PC-9 (cell line): Measurements from ENCODE around the gene ADAM19.

Experiments used
- EZH2 ChIP-seq: fragments of 200-600 bp; sonication (generic); IDR thresholded peaks from 2 replicates; pipeline ENCODE4 v1.8.0; 2017; ENCODE audit warnings: antibody characterized with exemption, low read depth
- TF ChIP-seq, protein P1 (sequence below): fragments of 200-600 bp; sonication (generic); conservative IDR thresholded peaks from 2 replicates; pipeline ENCODE4 v1.6.1; 2017; ENCODE audit warnings: mixed run types, antibody characterized with exemption, mild to moderate bottlenecking, moderate library complexity

DNA sequence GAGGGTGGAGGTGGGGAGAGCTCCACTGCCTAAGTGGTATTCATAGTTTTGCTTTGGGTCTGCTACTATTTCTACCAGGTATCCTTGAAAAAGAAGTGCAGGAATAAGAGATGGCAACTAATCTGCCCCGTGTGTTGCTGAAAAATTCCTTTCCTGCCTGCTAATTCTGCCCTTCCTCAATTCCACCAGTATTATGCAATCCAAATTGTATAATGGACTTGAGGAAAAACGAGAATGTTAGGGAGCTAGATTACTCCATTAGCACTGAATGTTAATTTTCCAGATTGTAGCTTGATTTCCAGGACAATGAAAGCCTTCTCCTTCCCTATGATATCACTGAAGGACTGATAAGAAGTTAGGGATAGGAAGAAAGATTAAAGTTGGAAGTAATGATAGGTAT lies 16.9 kb downstream of the ADAM19 start:
- TF ChIP-seq, protein P1, sequence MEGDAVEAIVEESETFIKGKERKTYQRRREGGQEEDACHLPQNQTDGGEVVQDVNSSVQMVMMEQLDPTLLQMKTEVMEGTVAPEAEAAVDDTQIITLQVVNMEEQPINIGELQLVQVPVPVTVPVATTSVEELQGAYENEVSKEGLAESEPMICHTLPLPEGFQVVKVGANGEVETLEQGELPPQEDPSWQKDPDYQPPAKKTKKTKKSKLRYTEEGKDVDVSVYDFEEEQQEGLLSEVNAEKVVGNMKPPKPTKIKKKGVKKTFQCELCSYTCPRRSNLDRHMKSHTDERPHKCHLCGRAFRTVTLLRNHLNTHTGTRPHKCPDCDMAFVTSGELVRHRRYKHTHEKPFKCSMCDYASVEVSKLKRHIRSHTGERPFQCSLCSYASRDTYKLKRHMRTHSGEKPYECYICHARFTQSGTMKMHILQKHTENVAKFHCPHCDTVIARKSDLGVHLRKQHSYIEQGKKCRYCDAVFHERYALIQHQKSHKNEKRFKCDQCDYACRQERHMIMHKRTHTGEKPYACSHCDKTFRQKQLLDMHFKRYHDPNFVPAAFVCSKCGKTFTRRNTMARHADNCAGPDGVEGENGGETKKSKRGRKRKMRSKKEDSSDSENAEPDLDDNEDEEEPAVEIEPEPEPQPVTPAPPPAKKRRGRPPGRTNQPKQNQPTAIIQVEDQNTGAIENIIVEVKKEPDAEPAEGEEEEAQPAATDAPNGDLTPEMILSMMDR, result no peak
- no peak for TF ChIP-seq EZH2
